ENCODE data around the gene PNCK.

PNCK gene

DNA sequence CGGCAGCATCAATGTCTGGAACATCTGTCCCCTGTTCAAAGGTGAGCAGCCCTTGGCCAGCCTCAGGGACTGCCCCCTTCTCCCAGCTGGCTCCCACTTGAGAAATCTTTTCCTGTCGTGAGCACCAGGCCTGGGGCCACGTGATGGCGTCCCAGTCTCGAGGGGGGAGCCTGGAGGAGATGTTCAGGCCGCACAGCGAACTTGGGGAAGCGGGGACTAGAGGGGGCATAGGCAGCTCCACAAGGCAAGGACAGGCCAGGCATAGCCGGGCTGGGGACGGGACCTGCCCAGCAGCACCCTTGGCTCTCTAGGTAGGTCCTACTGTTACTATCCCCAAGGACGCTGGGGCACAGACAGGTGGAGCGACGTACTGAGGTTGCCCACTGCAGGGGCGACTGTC, 16.9 kb upstream of the PNCK start:
- H3K36me3 ChIP-seq (ENCODE audit: control insufficient read depth, insufficient read depth, low read length): no peaks in the 10 kb centered on the region
- H3K27me3 ChIP-seq (replicated peaks; ENCODE audit: control insufficient read depth, insufficient read depth, low read length): no peaks in the 10 kb centered on the region; the same call in 1 of the 2 replicates
- DNase-seq (ENCODE audit: extremely low read depth, insufficient read length): no peak
- TF ChIP-seq, protein P1, sequence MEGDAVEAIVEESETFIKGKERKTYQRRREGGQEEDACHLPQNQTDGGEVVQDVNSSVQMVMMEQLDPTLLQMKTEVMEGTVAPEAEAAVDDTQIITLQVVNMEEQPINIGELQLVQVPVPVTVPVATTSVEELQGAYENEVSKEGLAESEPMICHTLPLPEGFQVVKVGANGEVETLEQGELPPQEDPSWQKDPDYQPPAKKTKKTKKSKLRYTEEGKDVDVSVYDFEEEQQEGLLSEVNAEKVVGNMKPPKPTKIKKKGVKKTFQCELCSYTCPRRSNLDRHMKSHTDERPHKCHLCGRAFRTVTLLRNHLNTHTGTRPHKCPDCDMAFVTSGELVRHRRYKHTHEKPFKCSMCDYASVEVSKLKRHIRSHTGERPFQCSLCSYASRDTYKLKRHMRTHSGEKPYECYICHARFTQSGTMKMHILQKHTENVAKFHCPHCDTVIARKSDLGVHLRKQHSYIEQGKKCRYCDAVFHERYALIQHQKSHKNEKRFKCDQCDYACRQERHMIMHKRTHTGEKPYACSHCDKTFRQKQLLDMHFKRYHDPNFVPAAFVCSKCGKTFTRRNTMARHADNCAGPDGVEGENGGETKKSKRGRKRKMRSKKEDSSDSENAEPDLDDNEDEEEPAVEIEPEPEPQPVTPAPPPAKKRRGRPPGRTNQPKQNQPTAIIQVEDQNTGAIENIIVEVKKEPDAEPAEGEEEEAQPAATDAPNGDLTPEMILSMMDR (IDR thresholded peaks at IDR 0.05; ENCODE audit: insufficient read depth, low read length, poor library complexity, severe bottlenecking): no peak
- no peak overlapping the region for H3K4me3 ChIP-seq (replicated peaks; ENCODE audit: low read depth, low read length)

DNA sequence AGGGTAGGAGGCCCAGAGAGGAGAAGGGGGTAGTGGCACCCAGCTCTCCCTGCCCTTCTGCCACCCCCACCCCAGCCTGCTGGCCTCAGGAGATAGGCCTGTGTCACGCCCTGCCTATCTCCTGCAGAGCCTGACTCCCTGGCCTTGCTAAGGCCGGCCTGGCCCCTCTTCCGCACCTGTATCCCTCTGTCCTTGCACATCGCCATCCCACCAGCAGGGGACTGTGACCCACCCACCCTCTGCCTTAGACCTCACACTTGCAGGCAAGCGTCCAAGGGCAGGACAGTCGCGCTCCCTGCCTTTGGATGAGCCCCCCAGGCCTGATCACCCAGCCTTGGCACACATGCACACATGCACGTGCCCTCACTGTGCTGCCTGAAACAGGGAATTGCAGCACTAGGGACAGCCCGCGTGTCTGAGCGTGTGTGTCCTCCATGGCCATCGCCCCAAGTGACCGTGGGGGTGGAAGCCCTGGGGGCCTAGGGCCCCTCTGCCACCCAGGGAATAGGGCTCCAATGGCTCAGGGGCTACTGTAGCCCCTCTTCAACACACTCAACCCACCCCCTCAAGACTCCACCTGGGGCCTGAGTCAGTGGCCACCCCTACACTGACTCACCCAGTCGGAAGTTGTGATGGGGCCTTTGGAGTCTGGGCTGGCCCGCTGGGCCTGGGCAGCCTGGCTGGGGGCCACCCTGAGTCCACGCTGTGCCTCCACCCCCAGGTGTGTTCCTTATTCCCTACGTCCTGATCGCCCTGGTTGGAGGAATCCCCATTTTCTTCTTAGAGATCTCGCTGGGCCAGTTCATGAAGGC, 16.2 kb upstream of the PNCK start:
- DNase-seq (ENCODE audit: extremely low read depth, insufficient read length): no peak
- Histone ChIP-seq H3K4me3 (replicated peaks; ENCODE audit: low read depth, low read length) (no peak overlapping the region), H3K27me3 (replicated peaks; ENCODE audit: control insufficient read depth, insufficient read depth, low read length) (no peaks in the 10 kb centered on the region; the same call in 1 of the 2 replicates), H3K36me3 (ENCODE audit: control insufficient read depth, insufficient read depth, low read length) (no peaks in the 10 kb centered on the region)
- TF ChIP-seq, protein P1 (IDR thresholded peaks at IDR 0.05; ENCODE audit: insufficient read depth, low read length, poor library complexity, severe bottlenecking): no peak

DNA sequence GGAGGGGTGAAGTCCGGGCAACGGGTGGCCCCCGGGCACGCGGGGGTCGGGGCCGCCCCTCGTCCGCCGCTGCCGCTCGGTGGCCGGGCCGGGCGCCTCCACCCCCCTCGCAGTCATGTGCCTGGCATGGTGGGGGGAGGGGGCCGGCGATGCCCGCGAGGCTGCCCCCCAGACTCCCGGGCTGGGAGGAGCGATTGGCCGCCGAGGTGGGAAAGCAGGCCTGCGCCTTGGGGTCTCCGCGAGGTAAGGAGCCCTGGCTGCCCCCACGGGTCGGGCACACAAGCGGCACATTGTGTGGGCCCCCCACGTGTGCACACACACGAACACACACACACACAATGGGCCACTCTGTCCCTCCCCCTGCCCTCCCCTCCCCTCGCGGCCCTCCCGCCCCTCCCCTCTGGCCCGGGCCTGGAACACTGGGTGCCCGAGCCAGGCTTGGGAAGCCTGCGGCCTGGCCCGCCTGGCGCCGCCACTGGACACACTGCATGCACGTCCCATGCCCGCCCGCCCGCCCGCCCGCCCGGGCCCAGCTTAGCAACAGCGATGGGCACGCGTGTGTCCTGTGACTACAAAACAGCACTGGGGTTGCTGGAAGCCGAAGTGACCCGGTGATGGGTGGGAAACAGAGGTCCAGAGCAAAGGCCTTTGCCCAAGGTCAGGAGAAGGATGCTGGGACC, 15.4 kb upstream of the PNCK start:
- no peak for DNase-seq (ENCODE audit: extremely low read depth, insufficient read length)
- no peak overlapping the region for H3K4me3 ChIP-seq (replicated peaks; ENCODE audit: low read depth, low read length)
- no peaks in the 10 kb centered on the region for H3K36me3 ChIP-seq (ENCODE audit: control insufficient read depth, insufficient read depth, low read length)
- TF ChIP-seq, protein P1 (IDR thresholded peaks at IDR 0.05; ENCODE audit: insufficient read depth, low read length, poor library complexity, severe bottlenecking): no peak
- H3K27me3 ChIP-seq (replicated peaks; ENCODE audit: control insufficient read depth, insufficient read depth, low read length): no peaks in the 10 kb centered on the region; the same call in 1 of the 2 replicates

DNA sequence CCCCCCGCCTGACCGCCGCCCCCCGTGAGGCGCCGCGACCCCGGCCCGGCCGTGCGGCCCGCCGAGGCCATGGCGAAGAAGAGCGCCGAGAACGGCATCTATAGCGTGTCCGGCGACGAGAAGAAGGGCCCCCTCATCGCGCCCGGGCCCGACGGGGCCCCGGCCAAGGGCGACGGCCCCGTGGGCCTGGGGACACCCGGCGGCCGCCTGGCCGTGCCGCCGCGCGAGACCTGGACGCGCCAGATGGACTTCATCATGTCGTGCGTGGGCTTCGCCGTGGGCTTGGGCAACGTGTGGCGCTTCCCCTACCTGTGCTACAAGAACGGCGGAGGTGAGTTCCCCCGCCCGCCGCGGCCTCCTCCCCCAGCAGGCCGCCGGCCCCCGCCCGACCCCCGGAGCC, 14.9 kb upstream of the PNCK start:
- DNase-seq (ENCODE audit: extremely low read depth, insufficient read length): no peak
- Histone ChIP-seq H3K36me3 (ENCODE audit: control insufficient read depth, insufficient read depth, low read length) (no peaks in the 10 kb centered on the region), H3K27me3 (replicated peaks; ENCODE audit: control insufficient read depth, insufficient read depth, low read length) (no peaks in the 10 kb centered on the region; the same call in 1 of the 2 replicates), H3K4me3 (replicated peaks; ENCODE audit: low read depth, low read length) (no peak overlapping the region)
- TF ChIP-seq, protein P1 (IDR thresholded peaks at IDR 0.05; ENCODE audit: insufficient read depth, low read length, poor library complexity, severe bottlenecking): no peak

DNA sequence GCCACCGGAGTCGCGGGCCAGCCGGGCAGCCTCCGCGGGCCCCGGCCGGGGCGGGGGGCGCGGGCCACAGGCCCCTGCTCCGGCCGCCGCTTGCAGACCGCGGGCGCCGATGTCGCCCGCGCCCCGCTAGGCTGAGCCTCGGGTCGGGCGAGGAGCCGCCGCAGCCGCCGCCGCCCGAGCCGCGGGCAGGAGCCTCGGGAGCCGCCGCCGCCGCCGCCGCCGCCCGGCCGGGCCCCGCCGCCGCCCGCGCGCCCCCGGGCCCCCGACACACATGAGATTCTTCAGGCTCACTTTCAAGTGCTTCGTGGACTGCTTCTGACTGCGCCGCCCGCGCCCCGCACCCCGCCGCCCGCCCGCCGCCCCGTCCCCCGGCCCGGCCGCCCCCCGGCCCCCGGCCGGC, 14.5 kb upstream of the PNCK start:
- Histone ChIP-seq H3K27me3 (replicated peaks; ENCODE audit: control insufficient read depth, insufficient read depth, low read length) (no peaks in the 10 kb centered on the region; the same call in 1 of the 2 replicates), H3K36me3 (ENCODE audit: control insufficient read depth, insufficient read depth, low read length) (no peaks in the 10 kb centered on the region), H3K4me3 (replicated peaks; ENCODE audit: low read depth, low read length) (no peak overlapping the region)
- TF ChIP-seq, protein P1 (IDR thresholded peaks at IDR 0.05; ENCODE audit: insufficient read depth, low read length, poor library complexity, severe bottlenecking): no peak
- no peak for DNase-seq (ENCODE audit: extremely low read depth, insufficient read length)

Measured in GM06990 (cell line).